IPS DF 4.7 (cell line): ENCODE data around the gene ACOX3.
"Not testable (repeated sequence)": the region's sequence is repeated elsewhere in the genome, so short reads cannot be mapped to it uniquely, and the experiment has no call there.

Experiments
- DNase-seq: peaks from one replicate; pipeline ENCODE4 v3.0.0-alpha.2; 2013; ENCODE audit warnings: low spot score; ENCODE audit errors: extremely low read depth

ACOX3 gene

GRCh38 chr4:8388528-8388870 lies 52.0 kb downstream of the ACOX3 start:
- DNase-seq: no peak

GRCh38 chr4:8387615-8388527 lies 52.7 kb downstream of the ACOX3 start:
- DNase-seq: no peak

GRCh38 chr4:8387194-8387593 lies 53.3 kb downstream of the ACOX3 start:
- DNase-seq: no peak

- no peak for DNase-seq
Observed at GRCh38 chr4:8386731-8387130, 53.8 kb downstream of the ACOX3 start.

GRCh38 chr4:8386131-8386530 lies 54.4 kb downstream of the ACOX3 start:
- DNase-seq: not testable (repeated sequence)

- DNase-seq: no peak
Observed at GRCh38 chr4:8385611-8386010, 54.9 kb downstream of the ACOX3 start.

GRCh38 chr4:8385106-8385505 lies 55.4 kb downstream of the ACOX3 start:
- DNase-seq: no peak

GRCh38 chr4:8384397-8385060 lies 56.0 kb downstream of the ACOX3 start:
- no peak for DNase-seq

- no peak for DNase-seq
Observed at GRCh38 chr4:8383451-8384160, 56.9 kb downstream of the ACOX3 start.

- no peak for DNase-seq
Observed at GRCh38 chr4:8383016-8383415, 57.5 kb downstream of the ACOX3 start.

GRCh38 chr4:8381814-8382581 lies 58.5 kb downstream of the ACOX3 start:
- no peak for DNase-seq

GRCh38 chr4:8380511-8381415 lies 59.8 kb downstream of the ACOX3 start:
- no peak for DNase-seq

GRCh38 chr4:8379771-8380170 lies 60.8 kb downstream of the ACOX3 start:
- DNase-seq: no peak

GRCh38 chr4:8379281-8379680 lies 61.2 kb downstream of the ACOX3 start:
- no peak for DNase-seq

- no peak for DNase-seq
Observed at GRCh38 chr4:8378776-8379175, 61.7 kb downstream of the ACOX3 start.

GRCh38 chr4:8378101-8378724 lies 62.3 kb downstream of the ACOX3 start:
- no peak for DNase-seq

- DNase-seq: no peak
Observed at GRCh38 chr4:8377103-8378075, 63.1 kb downstream of the ACOX3 start.

- DNase-seq: no peak
Observed at GRCh38 chr4:8376361-8377102, 64.0 kb downstream of the ACOX3 start.
